Tongue (tissue), 2 donors: Measurements from ENCODE around the gene AGRN. TPM values are rescaled to one million over a fixed set of nuclear protein-coding genes. Genes with fewer than 3 reads are reported as not detected.
A peak's percentile ranks its signal among the peaks of the same experiment; 100 is the strongest.

Source experiments
- DNase-seq: peaks from one replicate; pipeline ENCODE4 v3.0.0-alpha.2; 2015
- total RNA-seq: library from RNA; depleted of rRNA; stranded (reverse); fragments of >200 nt; gene quantifications from one replicate; pipeline ENCODE4 v1.2.3, GENCODE V29; 2014

The AGRN gene
- total RNA-seq, 1 donor from 2014 or later, result 57.2 TPM

- no peak for DNase-seq
These were observed 18.8 kb downstream of the AGRN start for GRCh38 chr1:1038694-1039093.

DNA sequence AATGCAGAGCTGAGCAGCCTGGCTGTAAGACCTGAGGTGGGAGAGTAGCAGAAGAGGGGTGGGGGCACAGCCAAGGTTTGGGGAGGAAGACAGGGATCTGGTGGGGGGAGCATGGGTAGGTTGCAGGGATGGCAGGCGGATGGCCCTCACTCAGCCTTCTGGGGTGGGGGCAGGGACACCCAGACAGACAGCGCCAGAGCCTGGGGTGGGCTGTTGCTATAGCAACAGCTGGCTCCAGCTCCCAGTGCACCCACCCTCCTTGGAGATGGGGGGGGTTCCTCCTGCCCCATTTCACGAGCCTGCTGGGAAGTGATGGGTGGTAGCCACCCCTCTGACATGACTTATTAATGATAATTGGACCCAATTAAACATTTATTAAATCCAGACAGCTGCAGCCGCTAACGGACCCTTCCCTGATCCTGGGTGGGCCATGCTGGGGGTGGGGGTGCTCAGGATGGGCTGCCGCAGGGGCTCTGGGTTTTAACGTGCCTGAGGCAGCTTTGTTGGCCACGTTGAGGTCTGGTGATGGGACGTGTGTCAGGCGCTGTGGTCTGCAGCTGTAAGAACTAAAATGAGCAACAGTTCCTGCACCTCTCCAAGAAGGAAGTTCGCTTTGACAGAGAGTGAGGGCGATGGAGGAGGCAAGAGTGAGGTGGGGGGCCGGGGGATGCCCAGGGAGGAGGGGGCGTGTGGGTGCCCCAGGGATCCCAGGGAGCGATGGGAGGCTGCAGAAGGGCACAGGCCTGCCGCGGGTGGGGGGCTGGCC, 19.4 kb downstream of the AGRN start:
- no peak for DNase-seq

DNA sequence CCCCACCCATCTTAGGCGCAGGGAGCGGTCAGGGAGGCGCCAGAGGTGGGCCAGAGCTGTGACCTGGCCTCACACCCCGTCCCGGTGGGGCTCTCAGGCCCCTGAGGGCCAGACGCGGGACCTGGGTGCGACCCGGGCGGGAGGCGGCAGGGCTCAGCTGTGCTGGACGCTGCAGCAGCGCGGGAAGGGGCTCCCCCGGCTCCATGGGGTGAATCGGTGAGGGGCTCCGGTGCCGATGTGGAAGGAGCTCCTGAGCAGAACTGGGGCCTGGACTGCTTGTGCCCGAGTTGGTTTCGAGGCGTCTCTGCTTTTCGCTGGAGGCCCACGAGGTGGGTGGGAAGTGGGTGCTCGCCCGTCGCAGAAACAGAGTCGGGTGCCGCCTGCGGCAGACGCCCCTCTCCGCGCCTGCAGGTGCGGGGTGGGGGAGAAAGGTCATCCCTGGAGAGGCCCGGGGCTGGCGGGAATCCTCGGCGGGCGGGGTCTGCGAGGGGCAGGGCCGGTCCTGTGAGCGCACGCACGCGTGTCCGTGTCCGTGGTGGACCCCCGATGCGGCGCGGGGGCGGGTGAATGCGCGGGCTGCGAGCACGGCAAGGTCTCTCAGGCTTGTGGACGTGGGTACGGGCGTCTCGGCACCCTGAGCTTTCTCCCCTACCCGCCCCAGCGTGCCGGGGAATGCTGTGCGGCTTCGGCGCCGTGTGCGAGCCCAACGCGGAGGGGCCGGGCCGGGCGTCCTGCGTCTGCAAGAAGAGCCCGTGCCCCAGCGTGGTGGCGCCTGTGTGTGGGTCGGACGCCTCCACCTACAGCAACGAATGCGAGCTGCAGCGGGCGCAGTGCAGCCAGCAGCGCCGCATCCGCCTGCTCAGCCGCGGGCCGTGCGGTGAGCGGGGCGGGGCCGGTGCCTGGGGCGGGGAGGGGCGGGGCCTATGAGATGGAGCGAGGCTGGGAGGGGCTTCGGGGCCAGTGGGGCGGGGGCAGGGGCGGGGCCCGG, 20.4 kb downstream of the AGRN start:
- DNase-seq, result peak; percentile 88

- no peak for DNase-seq
These were observed 21.2 kb downstream of the AGRN start for GRCh38 chr1:1041092-1041523.

DNA sequence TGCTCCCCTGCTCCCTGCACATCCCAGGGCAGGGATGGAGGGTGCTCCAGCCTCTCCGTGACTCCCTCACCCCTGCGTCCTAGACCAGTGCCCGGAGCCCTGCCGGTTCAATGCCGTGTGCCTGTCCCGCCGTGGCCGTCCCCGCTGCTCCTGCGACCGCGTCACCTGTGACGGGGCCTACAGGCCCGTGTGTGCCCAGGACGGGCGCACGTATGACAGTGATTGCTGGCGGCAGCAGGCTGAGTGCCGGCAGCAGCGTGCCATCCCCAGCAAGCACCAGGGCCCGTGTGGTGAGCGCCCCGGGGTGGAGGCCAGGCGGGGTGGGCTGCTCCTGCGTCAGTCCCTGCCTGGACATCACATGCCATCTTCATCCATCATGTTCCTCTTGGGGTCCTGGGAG, 22.0 kb downstream of the AGRN start:
- no peak for DNase-seq

DNA sequence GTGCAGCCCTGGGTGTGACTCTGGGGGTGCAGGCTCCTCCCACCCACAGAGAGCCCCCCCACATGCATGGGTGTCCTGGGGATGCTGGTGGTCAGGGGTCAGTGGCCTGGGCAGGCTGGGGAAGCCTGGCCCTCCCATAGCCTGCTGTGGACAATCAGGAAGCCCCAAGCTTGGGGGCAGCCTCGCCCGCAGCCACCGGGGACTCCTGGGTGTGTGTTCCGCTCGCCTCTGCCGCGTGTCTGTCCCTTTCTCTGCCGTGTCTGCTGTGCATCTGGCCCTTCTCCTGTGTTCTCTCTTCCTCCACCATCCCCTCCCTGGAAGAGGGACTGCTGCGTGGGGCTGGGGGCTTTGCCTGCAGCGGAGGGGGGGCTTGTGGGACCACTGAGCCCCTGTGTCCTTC, 22.9 kb downstream of the AGRN start:
- DNase-seq, result no peak

DNA sequence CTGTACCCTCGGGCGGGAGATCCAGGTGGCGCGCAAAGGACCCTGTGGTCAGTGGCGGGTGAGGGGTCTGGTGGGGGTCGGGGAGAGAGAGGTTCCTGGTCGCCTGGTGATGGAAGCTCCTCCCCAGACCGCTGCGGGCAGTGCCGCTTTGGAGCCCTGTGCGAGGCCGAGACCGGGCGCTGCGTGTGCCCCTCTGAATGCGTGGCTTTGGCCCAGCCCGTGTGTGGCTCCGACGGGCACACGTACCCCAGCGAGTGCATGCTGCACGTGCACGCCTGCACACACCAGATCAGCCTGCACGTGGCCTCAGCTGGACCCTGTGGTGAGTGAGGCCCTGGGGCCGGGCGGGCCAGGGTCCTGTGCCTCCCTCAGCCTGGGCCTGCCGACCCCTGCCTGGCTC, 23.5 kb downstream of the AGRN start:
- DNase-seq, result no peak

DNA sequence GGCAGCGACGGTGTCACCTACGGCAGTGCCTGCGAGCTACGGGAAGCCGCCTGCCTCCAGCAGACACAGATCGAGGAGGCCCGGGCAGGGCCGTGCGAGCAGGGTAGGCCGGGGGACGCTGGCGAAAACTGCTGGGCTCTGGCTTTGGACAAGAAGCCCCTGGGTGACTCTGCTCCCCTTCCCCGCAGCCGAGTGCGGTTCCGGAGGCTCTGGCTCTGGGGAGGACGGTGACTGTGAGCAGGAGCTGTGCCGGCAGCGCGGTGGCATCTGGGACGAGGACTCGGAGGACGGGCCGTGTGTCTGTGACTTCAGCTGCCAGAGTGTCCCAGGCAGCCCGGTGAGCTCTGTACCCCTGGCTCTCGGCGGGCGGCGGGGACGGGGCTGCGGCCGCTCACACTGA, 24.0 kb downstream of the AGRN start:
- no peak for DNase-seq

- no peak for DNase-seq
These were observed 24.6 kb downstream of the AGRN start for GRCh38 chr1:1044455-1045078.

GRCh38 chr1:1045129-1045528, 25.2 kb downstream of the AGRN start:
- DNase-seq, result no peak

- DNase-seq, result no peak
These were observed 26.3 kb downstream of the AGRN start for GRCh38 chr1:1046243-1046642.

DNA sequence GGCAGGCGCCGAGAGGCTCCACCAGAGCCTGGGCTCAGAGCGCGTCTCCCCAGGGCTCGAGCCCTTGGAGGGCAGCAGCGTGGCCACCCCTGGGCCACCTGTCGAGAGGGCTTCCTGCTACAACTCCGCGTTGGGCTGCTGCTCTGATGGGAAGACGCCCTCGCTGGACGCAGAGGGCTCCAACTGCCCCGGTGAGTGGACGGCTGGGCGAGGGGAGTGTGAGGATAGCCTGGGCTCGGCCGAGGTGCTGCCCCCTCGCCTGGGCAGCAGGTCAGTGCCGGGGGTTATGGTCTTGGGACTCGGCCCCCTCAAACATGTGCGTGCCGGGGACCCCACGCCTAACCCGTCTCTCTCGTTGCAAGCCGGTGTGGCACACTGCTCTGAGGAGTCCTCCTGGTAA, 26.8 kb downstream of the AGRN start:
- DNase-seq, result no peak

- no peak for DNase-seq
These were observed 27.5 kb downstream of the AGRN start for GRCh38 chr1:1047407-1047806.

DNA sequence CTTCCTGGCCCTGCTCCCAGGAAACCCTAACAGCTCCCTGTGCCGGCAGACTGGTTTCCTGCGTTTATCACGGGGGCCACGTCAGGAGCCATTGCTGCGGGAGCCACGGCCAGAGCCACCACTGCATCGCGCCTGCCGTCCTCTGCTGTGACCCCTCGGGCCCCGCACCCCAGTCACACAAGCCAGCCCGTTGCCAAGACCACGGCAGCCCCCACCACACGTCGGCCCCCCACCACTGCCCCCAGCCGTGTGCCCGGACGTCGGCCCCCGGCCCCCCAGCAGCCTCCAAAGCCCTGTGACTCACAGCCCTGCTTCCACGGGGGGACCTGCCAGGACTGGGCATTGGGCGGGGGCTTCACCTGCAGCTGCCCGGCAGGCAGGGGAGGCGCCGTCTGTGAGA, 28.0 kb downstream of the AGRN start:
- DNase-seq, result no peak

- no peak for DNase-seq
These were observed 28.8 kb downstream of the AGRN start for GRCh38 chr1:1048765-1049164.

- DNase-seq, result no peak
These were observed 29.6 kb downstream of the AGRN start for GRCh38 chr1:1049318-1050165.

- DNase-seq, result no peak
These were observed 30.7 kb downstream of the AGRN start for GRCh38 chr1:1050577-1051052.

- DNase-seq, result no peak
These were observed 31.3 kb downstream of the AGRN start for GRCh38 chr1:1051127-1051810.

DNA sequence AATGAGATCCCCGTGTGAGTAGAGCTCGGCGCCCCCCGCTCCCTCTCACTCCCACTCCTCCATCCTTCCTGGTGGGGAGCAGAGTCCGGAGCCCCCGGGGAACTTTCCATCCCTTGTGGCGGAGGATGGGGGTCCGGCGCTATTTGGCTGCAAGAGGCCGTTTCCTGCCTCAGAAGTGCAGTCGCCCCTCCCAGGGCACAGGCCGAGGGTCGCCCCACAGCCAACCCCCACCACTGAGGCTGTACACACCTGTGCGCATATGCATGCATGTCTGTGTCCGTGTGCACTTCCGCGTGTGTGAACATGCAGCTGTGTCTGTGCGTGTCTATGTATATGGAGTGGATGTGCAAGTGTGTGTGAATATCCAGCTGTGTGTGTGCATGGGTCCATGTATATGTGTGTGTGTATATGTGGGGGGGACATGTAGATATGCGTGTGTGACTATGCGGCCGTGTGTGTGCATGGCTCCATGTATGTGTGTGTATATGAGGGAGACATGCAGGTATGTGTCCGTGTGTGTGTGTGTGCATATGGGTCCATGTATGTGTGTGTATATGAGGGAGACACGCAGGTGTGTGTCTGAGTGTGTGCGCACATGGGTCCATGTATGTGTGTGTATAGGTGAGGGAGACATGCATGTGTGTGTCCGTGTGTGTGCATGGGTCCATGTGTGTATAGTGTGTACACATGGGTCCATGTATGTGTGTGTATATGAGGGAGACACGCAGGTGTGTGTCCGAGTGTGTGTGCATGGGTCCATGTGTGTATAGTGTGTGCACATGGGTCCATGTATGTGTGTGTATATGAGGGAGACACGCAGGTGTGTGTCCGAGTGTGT, 32.3 kb downstream of the AGRN start:
- DNase-seq, result no peak

DNA sequence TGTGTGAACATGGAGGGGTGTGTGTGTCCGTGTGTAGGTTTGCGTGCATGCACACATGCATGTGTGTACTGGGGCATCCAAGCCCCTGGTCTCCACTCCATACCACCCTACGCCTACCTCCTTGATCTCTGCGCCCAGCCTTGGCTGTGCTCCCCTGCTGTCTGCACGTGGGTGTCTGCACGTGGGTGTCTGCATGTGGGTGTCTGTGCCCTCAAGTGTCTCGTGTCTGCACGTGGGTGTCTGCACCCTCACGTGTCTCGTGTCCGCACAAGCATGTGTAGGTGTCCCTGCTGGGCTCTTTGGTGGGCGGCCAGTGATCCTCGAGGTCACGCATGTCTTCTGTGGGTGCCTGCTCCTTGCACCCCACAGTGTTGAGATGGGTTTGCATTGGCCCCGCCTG, 33.1 kb downstream of the AGRN start:
- DNase-seq, result no peak
